DOHH2 (cell line): ENCODE measurements around the gene NRXN3.

Experiments
- EZH2phosphoT487 ChIP-seq: fragments of 200-600 bp; sonication (generic); IDR thresholded peaks from 2 replicates; pipeline ENCODE4 v1.6.1; 2017; ENCODE audit warnings: borderline replicate concordance, mild to moderate bottlenecking, antibody characterized with exemption, low read length, moderate library complexity, mixed read lengths
- TF ChIP-seq, protein P1 (sequence below): fragments of 200-600 bp; sonication (generic); IDR thresholded peaks from one replicate; pipeline ENCODE4 v1.5.1; 2014; ENCODE audit warnings: antibody characterized with exemption, mild to moderate bottlenecking, low read depth, low read length; ENCODE audit not compliant: poor library complexity, severe bottlenecking

DNA sequence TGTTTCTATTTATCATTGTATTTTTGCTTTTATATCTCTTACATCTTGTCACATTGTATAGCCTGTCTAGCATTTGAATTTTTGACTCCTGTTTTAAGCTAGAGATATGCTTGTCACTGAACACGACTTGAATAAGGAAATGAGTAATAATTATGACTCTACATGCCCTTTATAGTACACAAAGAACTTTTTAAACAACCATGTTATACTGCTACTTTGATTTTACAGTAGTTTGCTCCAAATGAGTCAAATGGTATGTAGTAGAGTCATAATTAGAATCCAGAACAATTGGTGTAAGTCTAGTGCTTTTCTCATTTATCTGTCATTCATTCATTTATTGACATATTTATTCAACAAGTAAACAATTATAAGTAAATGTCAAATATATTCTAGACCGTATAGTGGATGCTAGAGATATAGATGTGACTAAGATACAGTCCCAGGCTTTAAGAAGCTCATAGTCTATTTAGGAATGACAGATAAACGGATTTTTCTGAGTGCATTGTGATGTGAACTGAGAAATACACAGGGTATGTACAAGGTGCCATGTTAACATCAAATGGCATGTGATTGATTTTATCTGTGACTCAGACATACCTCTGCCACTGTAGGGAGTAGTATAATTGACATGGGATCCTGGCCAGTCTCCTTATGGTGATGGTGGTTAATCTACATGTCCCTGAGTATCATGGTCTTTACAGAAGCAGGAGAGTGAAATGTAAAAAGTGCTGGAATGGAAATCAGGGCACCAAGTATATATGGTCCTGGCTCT, 1241.4 kb downstream of the NRXN3 start:
- TF ChIP-seq EZH2phosphoT487, result no peak
- TF ChIP-seq, protein P1, sequence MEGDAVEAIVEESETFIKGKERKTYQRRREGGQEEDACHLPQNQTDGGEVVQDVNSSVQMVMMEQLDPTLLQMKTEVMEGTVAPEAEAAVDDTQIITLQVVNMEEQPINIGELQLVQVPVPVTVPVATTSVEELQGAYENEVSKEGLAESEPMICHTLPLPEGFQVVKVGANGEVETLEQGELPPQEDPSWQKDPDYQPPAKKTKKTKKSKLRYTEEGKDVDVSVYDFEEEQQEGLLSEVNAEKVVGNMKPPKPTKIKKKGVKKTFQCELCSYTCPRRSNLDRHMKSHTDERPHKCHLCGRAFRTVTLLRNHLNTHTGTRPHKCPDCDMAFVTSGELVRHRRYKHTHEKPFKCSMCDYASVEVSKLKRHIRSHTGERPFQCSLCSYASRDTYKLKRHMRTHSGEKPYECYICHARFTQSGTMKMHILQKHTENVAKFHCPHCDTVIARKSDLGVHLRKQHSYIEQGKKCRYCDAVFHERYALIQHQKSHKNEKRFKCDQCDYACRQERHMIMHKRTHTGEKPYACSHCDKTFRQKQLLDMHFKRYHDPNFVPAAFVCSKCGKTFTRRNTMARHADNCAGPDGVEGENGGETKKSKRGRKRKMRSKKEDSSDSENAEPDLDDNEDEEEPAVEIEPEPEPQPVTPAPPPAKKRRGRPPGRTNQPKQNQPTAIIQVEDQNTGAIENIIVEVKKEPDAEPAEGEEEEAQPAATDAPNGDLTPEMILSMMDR, result no peak
